Measurements from ENCODE around the gene GOSR1.

GRCh38 chr17:30545024-30545423 lies 67.8 kb downstream of the GOSR1 start:
- TF ChIP-seq CTCF (IDR thresholded peaks at IDR 0.05), result no peak
- no peak for TF ChIP-seq POLR2A (IDR thresholded peaks at IDR 0.05)
